ENCODE data around the gene ELF5.

DNA sequence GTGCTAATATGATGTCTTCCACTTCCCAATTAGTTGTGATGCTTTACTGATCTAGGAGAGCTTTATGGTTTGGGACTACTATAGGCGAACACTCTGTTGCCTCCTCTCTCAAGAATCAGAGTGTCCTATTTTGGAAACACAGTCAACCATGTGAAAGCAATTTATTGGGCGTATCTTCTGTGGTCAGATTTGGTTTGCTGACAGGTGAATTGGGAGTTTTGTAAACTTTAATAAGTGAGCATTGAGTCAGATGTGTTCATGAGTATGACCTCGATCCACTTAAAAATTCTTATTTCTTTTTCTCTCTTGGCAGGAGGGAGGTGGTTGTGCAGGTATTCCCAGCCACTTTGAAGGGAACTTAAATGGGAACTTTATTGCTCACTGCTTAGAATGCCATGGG lies 70.5 kb downstream of the ELF5 start:
- TF ChIP-seq, protein P1, sequence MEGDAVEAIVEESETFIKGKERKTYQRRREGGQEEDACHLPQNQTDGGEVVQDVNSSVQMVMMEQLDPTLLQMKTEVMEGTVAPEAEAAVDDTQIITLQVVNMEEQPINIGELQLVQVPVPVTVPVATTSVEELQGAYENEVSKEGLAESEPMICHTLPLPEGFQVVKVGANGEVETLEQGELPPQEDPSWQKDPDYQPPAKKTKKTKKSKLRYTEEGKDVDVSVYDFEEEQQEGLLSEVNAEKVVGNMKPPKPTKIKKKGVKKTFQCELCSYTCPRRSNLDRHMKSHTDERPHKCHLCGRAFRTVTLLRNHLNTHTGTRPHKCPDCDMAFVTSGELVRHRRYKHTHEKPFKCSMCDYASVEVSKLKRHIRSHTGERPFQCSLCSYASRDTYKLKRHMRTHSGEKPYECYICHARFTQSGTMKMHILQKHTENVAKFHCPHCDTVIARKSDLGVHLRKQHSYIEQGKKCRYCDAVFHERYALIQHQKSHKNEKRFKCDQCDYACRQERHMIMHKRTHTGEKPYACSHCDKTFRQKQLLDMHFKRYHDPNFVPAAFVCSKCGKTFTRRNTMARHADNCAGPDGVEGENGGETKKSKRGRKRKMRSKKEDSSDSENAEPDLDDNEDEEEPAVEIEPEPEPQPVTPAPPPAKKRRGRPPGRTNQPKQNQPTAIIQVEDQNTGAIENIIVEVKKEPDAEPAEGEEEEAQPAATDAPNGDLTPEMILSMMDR (conservative IDR thresholded peaks at IDR 0.05) = no peak
- no peak for TF ChIP-seq EZH2 (IDR thresholded peaks at IDR 0.05; ENCODE audit: low read depth)

Data from PC-9 (cell line).